ENCODE results near the gene ZNF423.
"Not testable (repeated sequence)": the region's sequence is repeated elsewhere in the genome, so short reads cannot be mapped to it uniquely, and the experiment has no call there.

ZNF423 gene

DNA sequence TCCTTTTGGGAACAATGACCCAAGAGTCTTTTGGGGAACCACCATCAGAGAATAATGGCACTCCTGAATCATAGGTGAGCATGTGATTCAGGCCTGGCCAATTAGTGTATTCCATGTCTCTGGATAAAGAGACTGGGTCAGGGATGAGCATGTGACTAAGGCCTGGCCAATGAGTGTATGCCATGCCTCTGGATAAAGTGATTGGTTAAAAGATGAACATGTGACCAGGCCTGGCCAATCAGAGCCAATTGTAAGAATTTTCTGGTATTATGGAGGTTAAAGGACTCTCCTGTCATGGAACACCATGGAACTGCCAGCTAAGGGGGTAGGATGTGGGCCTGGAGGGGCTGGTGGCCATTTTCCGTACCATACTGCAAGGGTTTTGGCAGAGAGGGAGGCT, 288.0 kb downstream of the ZNF423 start:
- H3K27me3 ChIP-seq (ENCODE audit: control insufficient read depth in 2 of 2, insufficient read depth in 2 of 2, low read length in 2 of 2): no peaks in the 10 kb centered on the region
- H3K9me3 ChIP-seq (ENCODE audit: control insufficient read depth in 2 of 2, low read length in 2 of 2): no peaks in the 10 kb centered on the region
- no peaks in the 10 kb centered on the region for H3K36me3 ChIP-seq (ENCODE audit: control insufficient read depth in 2 of 2, insufficient read depth in 2 of 2, low read length in 2 of 2)
- H3K9ac ChIP-seq (ENCODE audit: low read depth in 1 of 2, low read length in 2 of 2): no peak overlapping the region
- no peak overlapping the region for H3K4me3 ChIP-seq (ENCODE audit: low read length in 2 of 2)
- no peaks in the 10 kb centered on the region for H3K4me1 ChIP-seq (ENCODE audit: control insufficient read depth in 2 of 2, insufficient read depth in 2 of 2, low read length in 2 of 2)
- H3K27ac ChIP-seq (ENCODE audit: low read depth in 2 of 2, low read length in 2 of 2): no peak overlapping the region

DNA sequence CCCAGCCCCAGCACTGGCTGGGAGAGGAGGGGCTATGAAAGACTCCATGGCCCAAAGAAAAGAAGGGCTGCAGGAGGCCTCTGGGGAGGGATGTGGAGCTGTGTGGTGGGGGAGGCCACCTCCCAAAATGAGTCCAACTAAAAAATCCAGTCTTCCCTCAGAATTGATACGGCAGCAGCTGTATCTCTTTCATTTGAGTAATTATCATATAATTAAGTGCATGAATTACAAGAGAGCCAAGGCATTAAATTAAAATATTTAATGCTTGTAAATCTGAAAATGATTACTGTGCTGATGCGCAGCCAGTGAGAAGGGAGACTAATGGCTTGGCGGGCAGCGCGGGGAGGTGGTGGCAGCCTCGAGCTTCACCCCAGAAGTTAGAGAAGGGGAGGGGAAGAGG, 289.5 kb downstream of the ZNF423 start:
- no peaks in the 10 kb centered on the region for H3K27me3 ChIP-seq (ENCODE audit: control insufficient read depth in 2 of 2, insufficient read depth in 2 of 2, low read length in 2 of 2)
- no peak overlapping the region for H3K9ac ChIP-seq (ENCODE audit: low read depth in 1 of 2, low read length in 2 of 2)
- no peaks in the 10 kb centered on the region for H3K9me3 ChIP-seq (ENCODE audit: control insufficient read depth in 2 of 2, low read length in 2 of 2)
- no peaks in the 10 kb centered on the region for H3K4me1 ChIP-seq (ENCODE audit: control insufficient read depth in 2 of 2, insufficient read depth in 2 of 2, low read length in 2 of 2)
- H3K36me3 ChIP-seq (ENCODE audit: control insufficient read depth in 2 of 2, insufficient read depth in 2 of 2, low read length in 2 of 2): no peaks in the 10 kb centered on the region
- H3K4me3 ChIP-seq (ENCODE audit: low read length in 2 of 2): no peak overlapping the region
- H3K27ac ChIP-seq (ENCODE audit: low read depth in 2 of 2, low read length in 2 of 2): no peak overlapping the region

GRCh38 chr16:49564496-49565229, 291.2 kb downstream of the ZNF423 start:
- no peaks in the 10 kb centered on the region for H3K36me3 ChIP-seq (ENCODE audit: control insufficient read depth in 2 of 2, insufficient read depth in 2 of 2, low read length in 2 of 2)
- H3K4me3 ChIP-seq (ENCODE audit: low read length in 2 of 2): no peak overlapping the region
- H3K27me3 ChIP-seq (ENCODE audit: control insufficient read depth in 2 of 2, insufficient read depth in 2 of 2, low read length in 2 of 2): no peaks in the 10 kb centered on the region
- H3K9me3 ChIP-seq (ENCODE audit: control insufficient read depth in 2 of 2, low read length in 2 of 2): no peaks in the 10 kb centered on the region
- H3K9ac ChIP-seq (ENCODE audit: low read depth in 1 of 2, low read length in 2 of 2): no peak overlapping the region
- H3K27ac ChIP-seq (ENCODE audit: low read depth in 2 of 2, low read length in 2 of 2): no peak overlapping the region
- H3K4me1 ChIP-seq (ENCODE audit: control insufficient read depth in 2 of 2, insufficient read depth in 2 of 2, low read length in 2 of 2): no peaks in the 10 kb centered on the region

DNA sequence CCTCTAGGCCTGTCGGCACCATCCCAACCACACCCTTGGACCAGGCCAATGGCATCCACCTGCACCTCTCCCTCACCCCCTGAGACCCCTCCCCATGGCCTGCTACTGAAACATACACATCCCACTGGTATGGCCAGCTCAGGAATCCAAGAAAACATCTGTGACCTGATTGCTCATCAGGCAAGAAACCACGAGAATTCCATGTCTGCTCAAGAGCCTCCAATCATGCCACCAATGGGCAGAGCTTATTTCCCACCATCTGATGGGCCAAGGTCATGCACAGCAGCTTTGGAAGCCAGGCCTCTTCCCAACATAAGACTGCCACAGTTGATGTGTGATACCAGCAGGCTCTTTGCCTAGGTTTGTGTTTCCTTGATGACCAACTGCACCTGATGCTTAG, 292.2 kb downstream of the ZNF423 start:
- no peaks in the 10 kb centered on the region for H3K9me3 ChIP-seq (ENCODE audit: control insufficient read depth in 2 of 2, low read length in 2 of 2)
- H3K4me1 ChIP-seq (ENCODE audit: control insufficient read depth in 2 of 2, insufficient read depth in 2 of 2, low read length in 2 of 2): no peaks in the 10 kb centered on the region
- H3K36me3 ChIP-seq (ENCODE audit: control insufficient read depth in 2 of 2, insufficient read depth in 2 of 2, low read length in 2 of 2): no peaks in the 10 kb centered on the region
- H3K27ac ChIP-seq (ENCODE audit: low read depth in 2 of 2, low read length in 2 of 2): no peak overlapping the region
- no peaks in the 10 kb centered on the region for H3K27me3 ChIP-seq (ENCODE audit: control insufficient read depth in 2 of 2, insufficient read depth in 2 of 2, low read length in 2 of 2)
- H3K9ac ChIP-seq (ENCODE audit: low read depth in 1 of 2, low read length in 2 of 2): no peak overlapping the region
- H3K4me3 ChIP-seq (ENCODE audit: low read length in 2 of 2): no peak overlapping the region

DNA sequence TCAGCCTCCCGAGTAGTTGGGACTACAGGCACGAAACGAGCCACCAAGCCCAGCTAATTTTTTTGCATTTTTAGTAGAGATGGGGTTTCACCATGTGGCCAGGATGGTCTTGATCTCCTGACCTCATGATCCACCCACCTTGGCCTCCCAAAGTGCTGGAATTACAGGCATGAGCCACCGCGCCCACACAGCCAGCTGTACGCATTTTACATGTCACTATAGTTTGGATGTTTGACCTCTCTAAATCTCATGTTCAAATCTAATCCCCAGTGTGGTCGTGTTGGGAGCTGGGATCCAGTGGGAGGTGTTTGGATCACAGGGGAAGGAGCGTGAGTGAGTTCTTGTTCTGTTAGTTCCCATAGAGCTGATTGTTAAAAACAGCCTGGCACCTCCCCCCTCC, 293.0 kb downstream of the ZNF423 start:
- H3K9ac ChIP-seq (ENCODE audit: low read depth in 1 of 2, low read length in 2 of 2); H3K4me1 ChIP-seq (ENCODE audit: control insufficient read depth in 2 of 2, insufficient read depth in 2 of 2, low read length in 2 of 2); H3K27me3 ChIP-seq (ENCODE audit: control insufficient read depth in 2 of 2, insufficient read depth in 2 of 2, low read length in 2 of 2); H3K4me3 ChIP-seq (ENCODE audit: low read length in 2 of 2); H3K9me3 ChIP-seq (ENCODE audit: control insufficient read depth in 2 of 2, low read length in 2 of 2); H3K27ac ChIP-seq (ENCODE audit: low read depth in 2 of 2, low read length in 2 of 2); H3K36me3 ChIP-seq (ENCODE audit: control insufficient read depth in 2 of 2, insufficient read depth in 2 of 2, low read length in 2 of 2): not testable (repeated sequence)

DNA sequence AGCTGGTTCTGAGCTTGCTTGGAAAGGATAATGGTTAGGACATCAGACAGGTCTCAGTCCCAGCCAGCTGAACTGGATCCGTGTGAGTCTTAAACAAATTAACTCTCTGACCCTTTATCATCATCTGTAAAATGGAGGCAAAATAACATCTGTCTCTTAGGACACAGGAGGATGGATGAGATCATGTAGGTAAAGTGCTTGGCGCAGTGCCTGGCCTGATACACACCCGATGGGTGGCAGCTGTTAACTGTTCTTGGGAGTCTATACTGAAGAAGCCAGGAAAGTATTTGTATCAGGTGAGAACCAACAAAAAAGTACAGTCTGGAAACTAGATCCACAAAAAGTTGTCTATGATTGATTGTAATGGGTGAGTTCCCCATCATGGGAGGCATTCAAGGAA, 293.7 kb downstream of the ZNF423 start:
- Histone ChIP-seq H3K27me3 (ENCODE audit: control insufficient read depth in 2 of 2, insufficient read depth in 2 of 2, low read length in 2 of 2) (no peaks in the 10 kb centered on the region), H3K4me1 (ENCODE audit: control insufficient read depth in 2 of 2, insufficient read depth in 2 of 2, low read length in 2 of 2) (no peaks in the 10 kb centered on the region), H3K9me3 (ENCODE audit: control insufficient read depth in 2 of 2, low read length in 2 of 2) (no peaks in the 10 kb centered on the region), H3K36me3 (ENCODE audit: control insufficient read depth in 2 of 2, insufficient read depth in 2 of 2, low read length in 2 of 2) (no peaks in the 10 kb centered on the region), H3K27ac (ENCODE audit: low read depth in 2 of 2, low read length in 2 of 2) (no peak overlapping the region), H3K4me3 (ENCODE audit: low read length in 2 of 2) (no peak overlapping the region), H3K9ac (ENCODE audit: low read depth in 1 of 2, low read length in 2 of 2) (no peak overlapping the region)

- no peak overlapping the region for H3K9ac ChIP-seq (ENCODE audit: low read depth in 1 of 2, low read length in 2 of 2)
- no peak overlapping the region for H3K4me3 ChIP-seq (ENCODE audit: low read length in 2 of 2)
- no peaks in the 10 kb centered on the region for H3K9me3 ChIP-seq (ENCODE audit: control insufficient read depth in 2 of 2, low read length in 2 of 2)
- no peak overlapping the region for H3K27ac ChIP-seq (ENCODE audit: low read depth in 2 of 2, low read length in 2 of 2)
- no peaks in the 10 kb centered on the region for H3K4me1 ChIP-seq (ENCODE audit: control insufficient read depth in 2 of 2, insufficient read depth in 2 of 2, low read length in 2 of 2)
- no peaks in the 10 kb centered on the region for H3K27me3 ChIP-seq (ENCODE audit: control insufficient read depth in 2 of 2, insufficient read depth in 2 of 2, low read length in 2 of 2)
- no peaks in the 10 kb centered on the region for H3K36me3 ChIP-seq (ENCODE audit: control insufficient read depth in 2 of 2, insufficient read depth in 2 of 2, low read length in 2 of 2)
Measured at GRCh38 chr16:49560004-49560830, 295.7 kb downstream of the ZNF423 start.

DNA sequence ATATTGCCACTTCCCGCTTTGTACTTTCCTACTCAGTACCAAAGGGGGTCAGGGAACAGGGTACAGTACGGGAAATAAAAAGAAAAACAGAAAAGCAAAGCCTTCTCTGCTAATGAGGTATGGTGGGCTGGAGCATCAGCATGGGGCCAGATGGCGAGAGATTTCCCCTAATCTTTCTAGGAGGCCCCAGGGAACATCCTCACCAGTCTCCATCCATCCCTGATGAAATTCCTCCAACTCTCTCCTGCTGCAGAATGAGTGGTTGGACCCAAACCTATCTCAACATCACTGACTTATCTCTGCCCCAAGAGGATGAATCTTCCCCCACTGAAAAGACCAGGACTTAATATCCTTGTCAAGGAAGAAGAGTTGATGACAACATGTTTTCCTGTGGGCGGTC, 296.7 kb downstream of the ZNF423 start:
- Histone ChIP-seq H3K9me3 (ENCODE audit: control insufficient read depth in 2 of 2, low read length in 2 of 2) (no peaks in the 10 kb centered on the region), H3K27me3 (ENCODE audit: control insufficient read depth in 2 of 2, insufficient read depth in 2 of 2, low read length in 2 of 2) (peaks cover 0 to under 1% of the 10 kb centered on the region in 2 donors), H3K9ac (ENCODE audit: low read depth in 1 of 2, low read length in 2 of 2) (no peak overlapping the region), H3K4me3 (ENCODE audit: low read length in 2 of 2) (no peak overlapping the region), H3K36me3 (ENCODE audit: control insufficient read depth in 2 of 2, insufficient read depth in 2 of 2, low read length in 2 of 2) (no peaks in the 10 kb centered on the region), H3K4me1 (ENCODE audit: control insufficient read depth in 2 of 2, insufficient read depth in 2 of 2, low read length in 2 of 2) (no peaks in the 10 kb centered on the region), H3K27ac (ENCODE audit: low read depth in 2 of 2, low read length in 2 of 2) (no peak overlapping the region)

- Histone ChIP-seq H3K4me1 (ENCODE audit: control insufficient read depth in 2 of 2, insufficient read depth in 2 of 2, low read length in 2 of 2) (no peaks in the 10 kb centered on the region), H3K27me3 (ENCODE audit: control insufficient read depth in 2 of 2, insufficient read depth in 2 of 2, low read length in 2 of 2) (peaks cover 0 to 2% of the 10 kb centered on the region in 2 donors), H3K36me3 (ENCODE audit: control insufficient read depth in 2 of 2, insufficient read depth in 2 of 2, low read length in 2 of 2) (no peaks in the 10 kb centered on the region), H3K4me3 (ENCODE audit: low read length in 2 of 2) (no peak overlapping the region), H3K27ac (ENCODE audit: low read depth in 2 of 2, low read length in 2 of 2) (no peak overlapping the region), H3K9ac (ENCODE audit: low read depth in 1 of 2, low read length in 2 of 2) (no peak overlapping the region), H3K9me3 (ENCODE audit: control insufficient read depth in 2 of 2, low read length in 2 of 2) (no peaks in the 10 kb centered on the region)
Measured at GRCh38 chr16:49558451-49558850, 297.5 kb downstream of the ZNF423 start.

DNA sequence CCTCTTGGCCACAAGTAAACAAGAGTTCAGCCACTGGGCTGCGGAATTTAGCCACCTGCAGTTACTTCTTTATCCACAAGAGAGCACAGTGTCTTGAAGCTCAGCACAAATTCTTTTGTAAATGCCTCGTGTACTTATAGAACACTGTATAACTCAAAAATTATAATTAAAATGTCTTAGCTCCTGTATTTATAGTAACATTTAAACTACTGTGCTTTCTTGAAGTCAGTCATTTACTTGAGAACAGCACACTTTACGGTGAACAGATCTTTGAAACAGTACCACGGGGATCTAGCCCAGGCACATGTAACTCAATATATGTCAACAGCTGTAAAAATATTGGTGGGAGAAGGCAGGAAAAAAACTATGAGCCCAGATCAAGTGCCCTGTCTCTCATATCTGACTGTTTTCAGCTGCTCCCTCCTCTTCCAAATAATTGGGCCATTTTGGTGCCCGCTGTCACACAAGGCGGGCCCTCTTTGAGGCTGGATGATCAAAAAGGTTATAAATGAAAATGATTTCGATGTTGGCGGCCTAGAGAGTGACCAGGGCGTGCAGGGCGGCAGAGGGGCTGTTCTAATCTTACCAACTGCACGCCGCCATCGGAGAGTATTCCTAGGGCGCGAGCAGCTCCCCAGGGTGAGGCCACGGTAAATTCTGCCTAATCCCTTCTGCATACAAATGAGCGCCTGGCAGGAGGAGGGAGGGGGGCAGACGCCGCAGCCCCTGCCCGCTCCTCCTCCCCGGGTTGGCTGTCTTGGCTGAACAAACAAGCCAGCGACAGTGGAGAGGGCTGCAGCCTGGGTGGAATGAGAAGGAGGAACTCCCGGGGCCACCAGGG, 299.1 kb downstream of the ZNF423 start:
- no peak overlapping the region for H3K4me3 ChIP-seq (ENCODE audit: low read length in 2 of 2)
- H3K36me3 ChIP-seq (ENCODE audit: control insufficient read depth in 2 of 2, insufficient read depth in 2 of 2, low read length in 2 of 2): no peaks in the 10 kb centered on the region
- H3K9ac ChIP-seq (ENCODE audit: low read depth in 1 of 2, low read length in 2 of 2): no peak overlapping the region
- no peak overlapping the region for H3K27ac ChIP-seq (ENCODE audit: low read depth in 2 of 2, low read length in 2 of 2)
- peaks cover 0 to 2% of the 10 kb centered on the region in 2 donors for H3K27me3 ChIP-seq (ENCODE audit: control insufficient read depth in 2 of 2, insufficient read depth in 2 of 2, low read length in 2 of 2)
- no peaks in the 10 kb centered on the region for H3K9me3 ChIP-seq (ENCODE audit: control insufficient read depth in 2 of 2, low read length in 2 of 2)
- no peaks in the 10 kb centered on the region for H3K4me1 ChIP-seq (ENCODE audit: control insufficient read depth in 2 of 2, insufficient read depth in 2 of 2, low read length in 2 of 2)
